Ecto neural progenitor cell (in vitro differentiated cells): ENCODE measurements around the gene KCTD17.

Source experiments
- DNase-seq: peaks from one replicate; pipeline ENCODE4 v3.0.0-alpha.2; 2018; ENCODE audit warnings: low spot score

KCTD17 gene

DNA sequence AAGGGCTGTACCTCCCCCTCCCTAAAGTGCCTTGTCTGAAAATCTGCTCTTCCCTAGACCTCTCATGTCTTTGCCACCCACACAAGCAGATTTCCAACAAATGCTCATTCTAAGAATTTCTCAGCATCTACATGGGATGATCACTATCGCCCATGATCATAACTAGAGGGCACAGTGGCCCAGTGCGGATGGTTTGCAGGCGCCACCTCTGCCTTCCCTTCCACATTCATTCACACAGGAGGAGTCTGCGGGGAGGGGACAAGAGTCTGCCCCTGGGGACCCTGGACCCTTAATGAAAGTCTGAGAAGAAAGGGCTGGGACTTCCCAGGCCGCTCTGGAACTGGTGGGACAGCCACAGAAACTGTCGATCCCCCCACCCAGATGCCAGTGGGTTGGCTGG is 28.9 kb downstream of the KCTD17 start:
- no peak for DNase-seq

DNA sequence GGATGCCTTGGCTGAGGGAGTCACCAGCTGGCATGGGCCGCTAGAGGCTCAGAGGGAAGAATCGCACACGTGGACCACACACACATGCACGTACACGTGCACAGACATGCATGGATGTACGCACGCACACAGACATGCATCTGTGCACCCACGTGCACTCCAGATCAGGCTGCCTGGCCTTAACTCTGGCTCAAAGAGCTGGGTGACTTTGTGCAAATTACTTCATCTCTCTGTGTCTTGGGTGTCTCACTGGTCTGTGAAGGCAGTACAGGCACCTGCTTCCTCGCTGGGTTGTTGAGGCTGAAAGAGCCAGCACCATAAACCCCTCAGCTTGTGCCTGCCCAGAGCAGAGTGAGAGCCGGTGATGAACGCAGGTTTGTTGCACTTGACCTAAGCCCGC is 29.3 kb downstream of the KCTD17 start:
- DNase-seq = no peak

DNA sequence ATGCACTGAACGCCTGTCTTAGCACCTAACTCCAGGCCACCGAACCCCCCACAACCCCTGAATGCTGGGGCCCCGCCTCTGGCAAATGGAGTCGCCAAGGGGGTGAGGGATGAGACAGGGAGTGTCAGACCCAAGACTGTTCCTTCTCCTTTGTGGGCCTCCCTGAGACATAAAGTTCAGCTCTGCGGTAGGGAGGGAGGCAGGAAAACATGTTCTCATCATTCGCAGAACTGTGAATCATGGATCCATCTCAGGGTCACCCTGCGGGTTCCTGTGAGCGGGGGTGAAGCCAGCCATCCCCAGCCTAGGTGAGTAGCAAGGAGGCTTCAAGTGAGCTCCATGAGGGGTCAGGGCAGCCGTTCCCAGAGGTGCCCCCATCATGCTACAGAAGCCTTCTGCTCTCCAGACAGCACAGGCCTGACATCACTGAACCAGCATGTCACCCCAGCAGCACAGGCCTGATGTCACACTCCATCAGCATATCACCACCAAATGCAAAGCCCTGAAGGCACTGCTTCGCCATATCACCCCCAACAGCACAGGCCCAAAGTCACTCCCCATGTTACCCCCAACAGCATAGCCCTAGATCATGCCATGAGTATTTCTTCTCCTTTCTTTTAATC is 30.8 kb downstream of the KCTD17 start:
- no peak for DNase-seq

DNA sequence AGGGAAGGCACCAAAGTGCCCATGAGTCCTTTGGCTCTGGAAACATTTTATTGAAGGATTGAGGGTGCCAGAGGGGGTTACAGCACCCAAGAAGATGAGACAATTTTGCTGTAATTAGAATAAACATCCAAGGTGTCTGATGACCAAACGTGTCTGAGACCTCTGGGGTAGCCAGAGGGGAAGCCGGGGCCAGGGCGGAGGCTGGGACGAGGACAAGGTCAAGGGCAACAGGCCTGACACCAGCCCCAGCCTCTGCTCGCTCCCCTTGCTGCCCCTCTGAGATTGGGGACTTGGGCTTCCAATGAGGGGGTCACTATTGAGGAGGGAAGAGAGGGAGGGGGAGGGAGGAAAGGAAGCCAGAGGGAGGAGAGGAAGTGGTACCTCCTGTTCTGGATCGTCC is 32.4 kb downstream of the KCTD17 start:
- no peak for DNase-seq

DNA sequence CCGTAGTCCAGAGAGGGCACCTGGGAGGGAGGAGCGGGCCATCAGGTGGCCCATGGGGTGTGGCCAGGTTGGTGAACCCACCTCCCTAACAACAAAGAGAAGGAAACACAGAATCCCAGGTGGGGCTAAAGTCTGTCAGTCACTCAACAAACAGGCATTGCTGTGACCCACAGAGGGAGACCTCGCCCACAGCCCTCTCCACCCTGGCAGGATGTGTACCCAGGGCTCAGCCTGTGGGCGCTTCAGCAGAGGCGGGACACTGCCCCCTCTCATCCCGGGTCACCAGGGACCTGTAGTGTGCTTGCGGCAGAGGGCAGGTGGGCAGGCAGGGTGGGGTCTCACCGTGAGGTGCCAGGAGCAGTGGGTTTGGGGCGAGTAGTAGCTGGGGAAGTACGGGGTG is 32.8 kb downstream of the KCTD17 start:
- DNase-seq = no peak

DNA sequence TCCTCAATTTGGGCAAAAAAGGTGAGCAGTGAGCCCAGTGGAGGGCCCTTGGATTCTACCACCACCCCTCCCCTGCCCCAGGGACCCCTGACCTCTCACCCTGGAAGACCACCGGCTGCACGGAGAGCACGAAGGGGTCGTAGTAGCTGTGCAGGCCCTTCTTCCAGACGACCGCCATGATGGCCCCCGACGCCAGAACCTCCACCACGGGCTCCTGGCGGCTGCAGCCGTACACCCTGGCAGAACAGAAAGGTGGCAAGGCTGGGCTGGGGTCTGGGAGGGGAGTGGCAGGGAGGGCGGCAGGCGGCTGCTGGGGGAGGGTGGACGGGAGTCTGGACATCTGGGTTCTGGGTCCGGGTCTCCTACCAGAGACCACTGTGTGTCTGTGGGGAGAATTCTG is 34.6 kb downstream of the KCTD17 start:
- no peak for DNase-seq

DNA sequence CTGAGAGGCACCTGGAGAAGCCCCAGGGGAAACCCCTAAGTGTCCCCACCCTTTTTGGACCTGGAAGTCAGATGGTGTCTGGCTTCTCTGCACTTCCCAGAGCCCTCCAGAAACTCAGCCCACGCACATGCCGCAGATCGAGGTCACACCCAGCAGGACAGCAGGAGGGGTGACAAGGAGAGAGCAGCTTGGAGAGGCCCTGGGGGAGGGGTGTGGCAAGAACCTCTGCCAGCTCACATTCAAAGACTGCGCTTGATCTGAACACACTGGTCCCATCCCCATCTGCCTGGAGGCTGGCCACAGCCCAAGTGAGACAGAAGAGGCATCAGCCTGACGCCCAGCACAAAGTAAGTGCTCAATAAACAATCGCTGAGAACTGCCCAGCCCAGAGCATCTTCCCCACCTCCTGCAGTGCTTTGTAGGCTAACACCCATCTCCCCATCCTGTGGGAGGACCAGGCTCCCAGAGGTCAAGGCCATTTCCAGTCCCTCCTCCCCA is 36.6 kb downstream of the KCTD17 start:
- no peak for DNase-seq

DNA sequence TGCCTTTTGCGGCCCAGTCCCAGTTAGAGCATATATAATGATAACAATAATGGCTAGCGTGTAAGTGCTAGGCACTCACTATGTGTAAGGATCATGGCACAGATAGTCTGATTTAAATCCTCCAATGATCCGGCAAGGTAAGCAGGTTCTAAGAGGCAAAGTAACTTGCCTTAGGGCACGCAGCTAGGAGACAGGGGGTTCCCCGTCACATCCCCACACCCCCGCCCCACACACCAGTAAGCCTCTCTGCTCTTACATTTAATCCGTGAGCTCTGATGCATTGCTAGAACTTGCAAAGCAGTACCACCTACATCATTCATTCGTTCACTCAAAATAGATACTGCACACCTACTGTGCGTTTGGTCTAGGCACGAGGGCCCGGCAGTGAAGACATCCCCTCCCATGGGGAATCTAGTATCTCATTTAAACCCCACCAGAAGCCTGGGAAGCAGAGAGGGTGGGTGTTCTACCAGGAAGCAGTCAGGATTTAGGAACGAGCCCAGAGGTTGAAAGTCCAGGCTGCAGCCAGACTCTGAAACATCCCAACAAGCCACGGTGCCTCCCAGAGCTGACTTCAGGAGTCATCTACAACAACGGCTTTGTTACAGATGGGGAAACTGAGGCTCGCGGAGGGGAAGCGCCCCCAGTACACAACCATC is 37.3 kb downstream of the KCTD17 start:
- no peak for DNase-seq

DNA sequence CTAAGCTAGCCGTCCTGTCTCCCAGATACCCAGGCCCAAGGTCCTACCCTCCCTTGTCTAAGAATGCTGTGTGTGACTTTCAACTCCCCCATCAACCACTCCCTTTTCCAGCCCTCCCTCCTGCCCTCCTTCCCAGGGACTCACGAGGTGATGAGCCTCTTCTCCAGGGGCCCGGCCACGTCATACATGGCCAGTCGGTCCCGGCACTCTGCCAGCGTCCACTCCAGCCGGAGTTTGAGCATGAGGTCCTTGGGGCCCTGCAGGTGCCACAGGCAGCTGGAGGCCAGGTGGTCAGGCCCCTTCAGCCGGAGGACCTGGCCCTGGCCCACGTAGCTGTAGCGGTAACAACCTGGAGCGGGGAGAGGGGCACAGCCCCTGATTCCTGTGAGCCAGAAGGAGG is 37.9 kb downstream of the KCTD17 start:
- DNase-seq = no peak

DNA sequence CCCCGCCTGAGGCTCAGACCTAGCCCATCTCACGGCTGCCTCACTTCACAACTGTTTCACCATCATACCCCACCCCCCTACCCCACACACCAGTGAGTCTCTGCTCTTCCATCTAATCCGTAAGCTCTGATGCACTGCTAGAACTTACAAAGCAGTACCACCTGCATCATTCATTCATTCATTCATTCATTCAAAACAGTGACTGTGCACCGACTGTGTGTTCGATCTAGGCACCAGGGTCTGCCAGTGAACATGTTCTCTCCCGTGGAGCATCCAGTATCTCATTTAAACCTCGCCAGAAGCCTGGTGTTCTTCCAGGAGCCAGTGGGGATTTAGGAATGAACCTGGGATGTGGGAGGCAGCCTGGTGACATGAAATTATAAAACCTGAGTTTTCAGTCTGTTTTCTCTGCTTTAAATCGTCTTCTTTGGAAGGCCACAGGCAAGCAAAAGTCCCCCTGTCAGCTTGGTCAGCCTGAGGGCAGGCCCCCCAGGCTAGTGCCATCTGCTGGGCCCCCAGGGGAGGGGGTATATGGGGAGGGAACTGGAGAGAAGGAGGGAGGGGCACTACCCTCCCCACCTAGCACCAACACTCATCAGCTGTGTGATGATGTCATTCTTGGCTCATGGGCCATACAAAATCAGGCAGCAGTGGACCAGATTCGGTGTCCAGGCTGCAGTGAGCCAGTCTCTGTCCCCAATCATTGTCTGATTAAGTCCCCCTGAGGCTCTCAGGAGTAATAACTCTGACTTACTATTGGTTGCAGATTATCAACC is 39.6 kb downstream of the KCTD17 start:
- DNase-seq = no peak

DNA sequence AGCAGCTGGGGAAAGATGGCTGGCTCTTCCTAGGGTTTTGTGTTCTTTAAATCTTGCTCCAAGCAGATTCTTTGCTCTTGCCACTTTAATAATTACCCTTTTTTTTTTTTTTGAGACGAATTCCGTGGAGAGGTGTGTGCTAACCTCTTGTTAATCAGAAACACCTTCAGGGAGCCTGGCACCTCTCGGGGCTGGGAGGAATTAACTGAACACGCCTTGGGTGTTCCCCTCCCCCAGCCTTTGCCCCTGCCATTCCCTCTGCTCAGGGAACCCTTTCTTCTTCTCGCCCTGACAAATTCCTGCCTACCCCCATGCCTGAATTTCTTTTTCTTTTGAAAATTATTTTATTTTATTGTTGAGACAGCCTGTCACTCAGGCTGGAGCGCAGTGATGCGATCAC is 40.5 kb downstream of the KCTD17 start:
- DNase-seq = no peak

DNA sequence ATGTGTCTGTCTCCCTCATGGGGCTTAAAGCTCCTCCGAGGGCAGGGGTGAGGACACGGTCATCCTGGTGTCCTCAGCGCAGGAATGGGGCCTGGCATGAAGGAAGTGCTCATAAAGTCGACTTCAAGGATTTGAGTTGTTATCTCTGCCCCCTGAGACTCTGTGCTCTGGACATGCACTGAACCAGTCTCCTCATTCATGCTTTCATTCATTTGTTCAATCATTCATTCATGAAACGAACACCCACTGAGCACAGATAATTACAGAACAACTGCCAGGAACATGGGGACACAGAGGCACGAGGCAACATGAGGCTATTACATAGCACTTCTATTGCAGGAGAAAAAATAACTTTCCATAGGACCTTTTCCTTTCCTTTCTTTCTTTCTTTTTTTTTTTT is 41.5 kb downstream of the KCTD17 start:
- no peak for DNase-seq

DNA sequence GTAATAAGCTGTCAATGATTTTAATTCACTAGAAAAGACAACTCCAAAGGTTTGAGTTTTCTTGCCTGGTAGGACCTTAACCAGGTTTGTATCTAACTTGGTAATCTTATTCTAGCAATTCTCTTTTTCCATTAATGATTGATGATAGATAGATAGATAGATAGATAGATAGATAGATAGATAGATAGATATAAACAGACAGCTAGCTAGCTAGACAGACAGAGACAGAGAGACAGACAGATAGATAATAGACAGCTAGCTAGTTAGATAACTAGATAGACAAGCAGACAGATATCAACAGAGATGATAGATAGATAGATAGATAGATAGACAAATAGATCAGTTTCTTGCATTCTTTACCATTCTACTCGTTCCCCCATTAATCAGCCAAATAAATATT is 42.7 kb downstream of the KCTD17 start:
- no peak for DNase-seq

DNA sequence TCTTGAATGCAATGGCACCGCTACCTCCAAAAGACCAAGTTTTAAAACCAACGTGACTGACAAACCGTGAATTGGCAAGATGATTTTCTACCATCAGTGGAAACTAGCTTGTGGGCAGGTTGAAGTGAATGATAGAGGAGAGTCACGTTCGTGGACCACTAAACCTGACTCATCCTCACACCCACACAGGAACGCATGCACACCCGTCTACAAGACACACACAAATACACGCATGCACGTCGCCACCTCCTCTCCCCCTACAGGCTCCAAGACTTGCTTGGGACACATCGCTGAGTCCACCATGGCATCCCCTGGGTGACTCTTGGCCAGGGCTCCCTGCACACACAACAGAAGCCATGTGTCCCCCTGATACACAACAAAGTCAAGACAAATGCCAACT is 43.6 kb downstream of the KCTD17 start:
- DNase-seq = no peak

DNA sequence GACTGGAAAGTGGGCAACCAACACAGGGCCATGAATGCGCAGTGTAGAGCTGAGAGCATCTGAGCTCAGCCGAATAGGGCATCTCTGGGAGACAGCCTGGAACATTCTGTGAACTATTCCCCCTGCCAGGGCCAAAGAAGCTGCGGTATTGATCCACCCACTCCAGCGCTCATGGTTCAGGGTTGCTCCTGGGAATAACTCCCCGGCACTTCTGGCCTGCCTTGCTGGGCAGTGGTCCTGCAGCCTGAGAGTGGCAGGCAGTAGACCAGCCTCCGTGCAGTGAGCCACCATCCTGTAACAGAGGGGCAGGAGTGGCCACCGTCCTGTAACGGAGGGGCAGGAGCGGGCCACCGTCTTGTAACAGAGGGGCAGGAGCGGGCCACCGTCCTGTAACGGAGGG is 45.8 kb downstream of the KCTD17 start:
- no peak for DNase-seq

DNA sequence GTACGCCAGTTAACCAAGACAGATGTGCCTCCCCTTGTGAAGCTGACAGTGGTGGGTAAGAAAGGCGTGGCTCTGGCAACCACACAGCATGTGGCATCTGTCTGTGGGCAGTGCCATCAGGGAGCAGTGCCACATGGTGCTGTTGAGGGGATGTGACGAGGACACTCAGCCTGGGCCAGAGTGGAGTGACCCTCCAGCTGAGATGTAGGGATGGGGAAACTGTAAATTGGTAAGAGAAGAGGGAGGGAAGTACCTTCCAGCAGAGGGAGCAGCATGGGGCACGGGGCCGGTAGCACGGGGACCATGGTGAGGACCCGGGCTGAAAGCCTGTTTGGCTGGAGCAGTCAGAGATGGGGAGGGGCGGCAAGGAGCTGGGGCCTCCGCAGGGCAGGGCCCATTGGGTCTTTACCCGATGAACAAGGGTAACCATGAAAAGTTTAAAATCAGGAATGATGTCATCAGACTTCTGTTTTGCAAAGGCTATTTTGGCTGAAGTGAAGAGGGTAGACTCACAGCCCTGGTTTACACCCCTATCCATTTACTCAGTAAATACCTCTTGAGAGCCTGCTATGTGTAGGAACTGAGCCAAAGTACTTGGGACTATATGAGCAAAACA is 47.5 kb downstream of the KCTD17 start:
- no peak for DNase-seq

DNA sequence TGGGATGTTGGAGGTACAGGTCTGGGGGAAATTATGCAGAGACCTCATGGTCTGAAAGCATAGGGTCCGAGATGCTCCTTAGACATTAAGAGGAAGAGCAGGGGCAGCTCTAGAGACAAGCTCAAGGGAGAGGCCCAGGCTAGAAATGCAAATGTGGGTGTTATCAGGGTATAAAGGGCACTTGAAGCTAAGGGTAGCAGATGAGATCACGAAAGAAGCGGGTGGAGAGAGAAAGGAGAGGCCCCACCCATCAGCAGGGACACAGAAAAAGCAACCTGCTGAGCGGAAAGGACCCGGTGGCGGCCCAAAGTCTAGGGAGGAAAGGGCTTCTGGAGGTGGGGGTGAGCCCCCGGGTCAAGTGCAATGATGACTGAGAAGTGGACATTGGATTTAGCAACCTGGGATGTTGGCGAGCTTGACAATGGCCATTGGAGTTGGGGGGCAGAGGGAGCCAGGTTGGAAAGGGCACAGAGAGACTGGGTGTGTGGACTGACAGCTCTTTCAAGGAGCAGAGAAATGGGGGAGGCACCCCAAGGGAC is 49.1 kb downstream of the KCTD17 start:
- no peak for DNase-seq

DNA sequence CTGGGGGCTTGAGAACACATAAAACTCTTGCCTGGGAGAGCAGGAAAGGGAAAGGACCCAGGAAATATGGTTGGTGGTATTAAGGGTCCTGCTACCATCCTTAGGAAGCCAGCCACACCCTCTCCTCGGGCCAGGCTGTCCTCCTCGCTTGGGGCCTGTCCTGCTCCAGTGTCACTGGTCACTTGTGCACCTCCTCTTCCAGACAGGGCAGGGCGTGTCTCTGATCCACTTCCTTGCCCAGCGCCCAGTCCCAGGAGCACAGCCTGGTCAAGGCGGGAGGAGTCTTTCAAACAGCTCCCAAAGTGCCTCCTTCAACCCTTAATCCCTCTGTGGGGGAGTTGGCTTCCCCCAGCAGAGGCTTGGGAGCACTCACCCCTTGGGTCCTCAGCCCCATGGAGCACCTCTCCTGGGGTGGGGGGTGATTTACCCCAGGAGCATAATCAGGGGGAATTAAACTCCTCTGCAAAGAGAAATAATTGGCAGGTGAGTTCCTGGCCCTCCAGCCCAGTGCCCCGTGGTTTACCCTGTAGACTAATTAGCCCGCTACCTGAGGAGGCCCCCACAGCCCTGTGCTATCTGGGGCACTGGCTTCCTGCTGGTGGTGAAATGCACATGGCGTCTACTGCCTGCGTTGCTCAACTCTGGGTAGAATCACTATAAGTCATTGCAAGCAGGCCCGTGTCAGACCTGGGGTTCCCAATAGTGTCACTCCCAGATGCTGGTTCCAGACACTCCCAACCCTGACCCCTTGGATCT is 49.9 kb downstream of the KCTD17 start:
- DNase-seq = no peak

DNA sequence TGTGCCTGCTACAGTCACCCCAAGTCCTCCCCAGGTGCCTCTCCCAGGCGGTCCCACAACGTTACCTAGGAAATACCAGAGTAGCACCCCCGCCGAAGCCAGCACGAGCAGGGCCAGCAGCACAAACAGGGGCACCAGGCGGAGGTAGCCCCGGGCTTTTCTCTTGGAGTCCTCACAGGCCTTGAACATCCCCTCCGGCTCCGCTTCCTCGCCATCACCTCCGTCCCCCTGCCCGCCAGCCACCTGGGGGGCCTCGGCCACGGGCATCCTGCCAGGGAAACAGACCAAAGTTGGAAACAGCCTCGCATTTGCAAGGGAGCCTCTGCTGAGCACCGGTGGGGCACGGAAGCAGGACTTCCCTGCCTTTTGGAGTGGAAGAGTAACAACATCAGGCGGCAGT is 51.6 kb downstream of the KCTD17 start:
- DNase-seq = no peak

DNA sequence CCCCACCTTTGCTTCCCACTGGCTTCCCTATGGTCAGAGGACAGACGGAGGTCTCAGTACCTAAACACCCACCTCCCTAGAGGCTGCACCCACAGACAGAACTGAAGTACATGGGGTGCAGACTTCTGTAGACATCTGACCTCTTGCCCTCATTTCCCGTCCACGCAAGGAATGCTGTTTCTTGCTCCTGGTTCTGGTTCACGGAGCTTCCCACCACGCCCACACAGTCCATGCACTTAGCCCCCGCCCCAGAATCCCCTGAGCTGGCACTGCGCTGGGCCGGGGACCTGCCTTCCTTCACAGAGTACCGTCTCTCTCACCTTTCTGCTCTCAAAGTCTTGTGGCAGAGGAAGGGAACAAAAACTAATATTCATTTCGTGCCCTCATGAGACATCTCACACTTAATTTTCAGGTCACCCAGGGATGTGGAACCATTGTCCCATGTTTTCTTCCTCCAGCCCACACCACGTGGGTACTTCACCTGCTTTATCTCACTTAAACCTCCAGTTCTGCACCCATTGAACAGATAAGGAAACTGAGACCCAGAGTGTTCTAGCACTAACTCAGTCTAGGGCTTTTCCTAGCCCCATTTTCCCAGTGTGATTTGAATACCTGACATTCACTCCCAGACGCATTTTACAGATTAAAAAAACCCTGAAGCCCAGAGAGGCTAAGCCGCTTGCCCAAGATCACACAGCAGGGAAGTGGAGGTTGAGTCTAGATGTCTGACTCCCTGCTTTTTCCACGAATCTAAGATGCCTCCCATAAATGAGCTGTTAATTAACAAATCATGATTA is 52.3 kb downstream of the KCTD17 start:
- no peak for DNase-seq

DNA sequence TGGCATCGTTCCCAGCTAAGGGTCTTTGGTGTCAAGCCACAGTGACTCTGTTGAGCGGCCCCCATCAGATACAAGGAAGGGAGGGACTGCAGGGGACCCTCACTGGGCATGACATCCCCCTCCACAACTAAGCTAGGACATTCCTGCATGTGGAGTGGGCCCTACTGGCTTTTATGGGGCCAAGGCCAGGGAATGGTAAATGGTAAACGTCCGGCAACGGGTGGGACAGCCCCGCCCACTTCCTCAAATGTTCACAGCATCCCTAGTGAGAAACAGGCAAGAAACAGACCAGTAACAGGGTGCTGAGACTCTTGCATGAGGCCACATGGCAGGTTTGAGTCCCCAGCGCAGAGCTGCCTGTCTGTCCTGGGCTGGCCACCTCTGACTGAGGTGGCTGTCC is 53.6 kb downstream of the KCTD17 start:
- no peak for DNase-seq
